ENCODE data around the gene STXBP5. TPM values are rescaled to one million over a fixed set of nuclear protein-coding genes. Genes with fewer than 3 reads are reported as not detected.

Gene STXBP5
- total and polyA plus RNA-seq, 2 of the 4 experiments (the other 2 are of a cell fraction): 13.2 to 46.4 TPM

DNA sequence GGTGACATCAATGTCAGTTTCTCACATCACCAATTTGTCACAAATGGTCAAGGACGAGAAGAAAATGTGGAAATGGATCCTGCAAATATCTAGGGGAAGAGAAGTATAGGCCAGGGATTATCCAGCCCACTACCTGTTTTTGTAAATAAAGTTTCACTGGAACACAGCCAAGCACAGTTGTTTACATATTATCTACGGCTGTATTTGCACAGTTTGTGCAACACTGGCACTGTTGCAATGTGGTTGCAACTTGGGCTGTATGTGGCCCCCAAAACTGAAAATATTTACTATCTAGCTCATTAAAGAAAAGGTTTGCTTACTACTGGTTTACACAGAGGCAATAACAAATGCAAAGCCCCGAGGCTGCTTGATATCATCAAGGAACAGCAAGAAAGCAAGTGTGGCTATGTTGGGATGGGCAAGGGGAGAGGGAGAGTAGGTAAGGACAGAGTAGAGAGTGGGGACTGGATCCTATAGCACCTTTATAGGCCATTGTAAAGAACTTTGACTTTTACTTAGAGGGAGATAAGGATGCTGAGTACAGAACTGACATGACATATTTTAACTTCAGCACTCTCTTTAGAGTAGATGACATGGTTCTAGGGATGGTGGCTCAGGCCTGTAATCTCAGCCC, 11.8 kb upstream of the STXBP5 start:
- TF ChIP-seq NFE2L2 (IDR thresholded peaks at IDR 0.05; ENCODE audit: low read depth, low read length) (no peak), FOS (IDR thresholded peaks at IDR 0.05; ENCODE audit: low read depth, low read length) (no peak), MXI1 (IDR thresholded peaks at IDR 0.05; ENCODE audit: borderline replicate concordance, low read depth, low read length) (no peak), BHLHE40 (IDR thresholded peaks at IDR 0.05; ENCODE audit: low read depth, low read length) (no peak), MAFK (IDR thresholded peaks at IDR 0.05; ENCODE audit: low read depth, low read length) (no peak), RFX5 (IDR thresholded peaks at IDR 0.05; ENCODE audit: low read depth, low read length) (no peak)
- TF ChIP-seq, protein P1, sequence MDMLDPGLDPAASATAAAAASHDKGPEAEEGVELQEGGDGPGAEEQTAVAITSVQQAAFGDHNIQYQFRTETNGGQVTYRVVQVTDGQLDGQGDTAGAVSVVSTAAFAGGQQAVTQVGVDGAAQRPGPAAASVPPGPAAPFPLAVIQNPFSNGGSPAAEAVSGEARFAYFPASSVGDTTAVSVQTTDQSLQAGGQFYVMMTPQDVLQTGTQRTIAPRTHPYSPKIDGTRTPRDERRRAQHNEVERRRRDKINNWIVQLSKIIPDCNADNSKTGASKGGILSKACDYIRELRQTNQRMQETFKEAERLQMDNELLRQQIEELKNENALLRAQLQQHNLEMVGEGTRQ (IDR thresholded peaks at IDR 0.05; ENCODE audit: low read depth, low read length): no peak
- TF ChIP-seq, protein P2, sequence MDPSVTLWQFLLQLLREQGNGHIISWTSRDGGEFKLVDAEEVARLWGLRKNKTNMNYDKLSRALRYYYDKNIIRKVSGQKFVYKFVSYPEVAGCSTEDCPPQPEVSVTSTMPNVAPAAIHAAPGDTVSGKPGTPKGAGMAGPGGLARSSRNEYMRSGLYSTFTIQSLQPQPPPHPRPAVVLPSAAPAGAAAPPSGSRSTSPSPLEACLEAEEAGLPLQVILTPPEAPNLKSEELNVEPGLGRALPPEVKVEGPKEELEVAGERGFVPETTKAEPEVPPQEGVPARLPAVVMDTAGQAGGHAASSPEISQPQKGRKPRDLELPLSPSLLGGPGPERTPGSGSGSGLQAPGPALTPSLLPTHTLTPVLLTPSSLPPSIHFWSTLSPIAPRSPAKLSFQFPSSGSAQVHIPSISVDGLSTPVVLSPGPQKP (IDR thresholded peaks at IDR 0.05; ENCODE audit: borderline replicate concordance, low read depth, low read length): no peak
- POLR2A ChIA-PET (ENCODE audit: unreplicated experiment): no interaction called here
- no TSS peak for BruUV-seq (replicated peaks)

More for the DNA sequence above, 11.8 kb upstream of the STXBP5 start:
- H3K18ac ChIP-seq (ENCODE audit: low read depth, low read length): no peak overlapping the region; the same call in 1 of the 2 replicates
- H2AK5ac ChIP-seq (ENCODE audit: low read depth, low read length): no peak overlapping the region
- no peaks in the 10 kb centered on the region for H3K27me3 ChIP-seq (ENCODE audit: control insufficient read depth, insufficient read depth, low read length)
- H2BK20ac ChIP-seq (ENCODE audit: low read depth, low read length): no peak overlapping the region
- H2AFZ ChIP-seq (replicated peaks; ENCODE audit: low read length, poor library complexity): no peak overlapping the region
- no peak overlapping the region for H2BK5ac ChIP-seq (ENCODE audit: low read depth, low read length, poor library complexity, severe bottlenecking)
- no peak overlapping the region for H4K8ac ChIP-seq (ENCODE audit: low read depth in 2 of 2, low read length in 2 of 2)
- H4K91ac ChIP-seq (ENCODE audit: insufficient read depth, low read depth, low read length): no peak overlapping the region
- H2BK120ac ChIP-seq (ENCODE audit: low read depth, low read length): no peak overlapping the region
- DNase-seq: no peak
- H2AK9ac ChIP-seq (replicated peaks; ENCODE audit: low read depth, low read length, poor library complexity): no peak overlapping the region
- no peaks in the 10 kb centered on the region for H4K20me1 ChIP-seq (ENCODE audit: insufficient read depth, low read length)
- no peak overlapping the region for H3K56ac ChIP-seq (ENCODE audit: extremely low read depth, insufficient read depth, low read length)
- H3K79me1 ChIP-seq (ENCODE audit: low read depth in 1 of 2, low read length in 2 of 2): no peaks in the 10 kb centered on the region
- no peaks in the 10 kb centered on the region for H3K36me3 ChIP-seq (ENCODE audit: control insufficient read depth, insufficient read depth, low read length)
- no peak overlapping the region for H2BK15ac ChIP-seq (ENCODE audit: low read depth, low read length)
- dilution Hi-C loops (cut with HindIII; ENCODE audit: low sequenced_read_pairs, unreplicated experiment): no loop called here
- no peak overlapping the region for H3K9ac ChIP-seq (ENCODE audit: low read depth, low read length)
- ATAC-seq (ENCODE audit: low read depth): no peak
- no peak overlapping the region for H3K4me2 ChIP-seq (ENCODE audit: low read depth, low read length)
- in situ Hi-C loops (cut with MboI; ENCODE audit: low sequenced_read_pairs): no loop called here
- H3K4me3 ChIP-seq (ENCODE audit: insufficient read depth, low read depth, low read length): no peak overlapping the region
- H4K5ac ChIP-seq (ENCODE audit: low read depth, low read length): no peak overlapping the region; the same call in 1 of the 2 replicates
- peaks cover 7% of the 10 kb centered on the region for H3K4me1 ChIP-seq (ENCODE audit: control insufficient read depth, insufficient read depth, low read length)
- no peak overlapping the region for H3K14ac ChIP-seq (replicated peaks; ENCODE audit: low read depth, low read length)
- intact Hi-C loops (cut with micrococcal nuclease): no loop called here
- no peak overlapping the region for H3K23ac ChIP-seq (ENCODE audit: low read depth, low read length)
- H3K9me1 ChIP-seq (ENCODE audit: insufficient read depth, low read length): peaks cover 9% of the 10 kb centered on the region; the same call in 1 of the 2 replicates
- CTCF ChIA-PET: interaction anchor here (1.1 kb wide), 1 partner anchor 75 kb away, joined by 3 read pairs; no protein-coding TSS in a partner anchor
- H3K27ac ChIP-seq (ENCODE audit: insufficient read depth, low read length): no peak overlapping the region
- no peaks in the 10 kb centered on the region for H3K9me3 ChIP-seq (ENCODE audit: control insufficient read depth, insufficient read depth, low read length)
- WGBS, 2 experiments (ENCODE audit: extremely low coverage in 2 of 2, insufficient read length in 1 of 2): 20% methylated on average over 1 of the region's 3 CpGs; no CpG with 5 or more reads in 1 of the 2 experiments
- no peak overlapping the region for H3K4ac ChIP-seq (ENCODE audit: low read depth, low read length)

All from IMR-90 (cell line).